ENCODE measurements around the gene NEK6. TPM values are rescaled to one million over a fixed set of nuclear protein-coding genes. Genes with fewer than 3 reads are reported as not detected.

NEK6 gene
- total and polyA plus RNA-seq, 9 donors, result 7.2 to 45.1 (median 22.8) TPM

- Histone ChIP-seq H3K4me1 (ENCODE audit: insufficient read depth) (peaks cover 4% of the 10 kb centered on the region), H3K4me3 (no peak overlapping the region), H3K27me3 (no peaks in the 10 kb centered on the region), H3K36me3 (no peaks in the 10 kb centered on the region), H3K9me3 (no peaks in the 10 kb centered on the region), H3K27ac (no peak overlapping the region)
- intact Hi-C loops (cut with DNase I), result no loop called here
- 67 to 80% (median 74%) methylated on average over 12 of the region's 12 CpGs for WGBS, 3 donors
- no peak for DNase-seq
- TF ChIP-seq POLR2A (IDR thresholded peaks at IDR 0.05) (no peak), CTCF (IDR thresholded peaks at IDR 0.05) (no peak), EP300 (IDR thresholded peaks at IDR 0.05) (no peak)
These were observed 141.7 kb downstream of the NEK6 start for GRCh38 chr9:124399323-124399967.

GRCh38 chr9:124399968-124400940 is 142.5 kb downstream of the NEK6 start:
- H3K27ac ChIP-seq, result no peak overlapping the region

More at GRCh38 chr9:124399968-124400940, 142.5 kb downstream of the NEK6 start:
- H3K9me3 ChIP-seq, result no peaks in the 10 kb centered on the region
- H3K4me1 ChIP-seq (ENCODE audit: insufficient read depth), result peaks cover 4% of the 10 kb centered on the region
- H3K4me3 ChIP-seq, result no peak overlapping the region
- WGBS, 3 donors, result 43 to 45% (median 44%) methylated on average over 15 of the region's 15 CpGs
- intact Hi-C loops (cut with DNase I), result no loop called here
- H3K36me3 ChIP-seq, result no peaks in the 10 kb centered on the region
- no peak for DNase-seq
- H3K27me3 ChIP-seq, result no peaks in the 10 kb centered on the region
- TF ChIP-seq POLR2A (IDR thresholded peaks at IDR 0.05) (no peak), EP300 (IDR thresholded peaks at IDR 0.05) (no peak), CTCF (IDR thresholded peaks at IDR 0.05) (no peak)

Other genes with a start within 250 kb of the NEK6 start
- gene LHX2, start 246.2 kb upstream of the NEK6 start, total RNA-seq, result 10 to 100 TPM in 1 of 7 donors, under 1 TPM in 2, not detected in 4; 0.10 to 17.0 (median 0.87) TPM
- under 1 TPM in 1 of 2 donors, not detected in 1; 0.11 TPM for gene LHX2, start 246.2 kb upstream of the NEK6 start, polyA plus RNA-seq
- gene PSMB7, start 157.5 kb downstream of the NEK6 start, total RNA-seq, result 100 to 1,000 TPM in 1 of 7 donors, 10 to 100 TPM in 6; 88.0 to 102 (median 92.7) TPM
- 100 to 1,000 TPM; 153 to 211 TPM for gene PSMB7, start 157.5 kb downstream of the NEK6 start, polyA plus RNA-seq
- not detected for gene ADGRD2, start 192.5 kb downstream of the NEK6 start, total RNA-seq
- not detected for gene ADGRD2, start 192.5 kb downstream of the NEK6 start, polyA plus RNA-seq
- gene NR5A1, start 249.4 kb downstream of the NEK6 start, total RNA-seq, result 10 to 100 TPM; 14.7 to 73.6 (median 50.6) TPM
- 10 to 100 TPM; 31.8 to 45.2 TPM for gene NR5A1, start 249.4 kb downstream of the NEK6 start, polyA plus RNA-seq